DOHH2 (cell line): Measurements from ENCODE around the gene IFNL2.

Experiments
- EZH2phosphoT487 ChIP-seq: fragments of 200-600 bp; sonication (generic); IDR thresholded peaks from 2 replicates; pipeline ENCODE4 v1.6.1; 2017; ENCODE audit warnings: borderline replicate concordance, mild to moderate bottlenecking, antibody characterized with exemption, low read length, moderate library complexity, mixed read lengths
- TF ChIP-seq, protein P1 (sequence below): fragments of 200-600 bp; sonication (generic); IDR thresholded peaks from one replicate; pipeline ENCODE4 v1.5.1; 2014; ENCODE audit warnings: antibody characterized with exemption, mild to moderate bottlenecking, low read depth, low read length; ENCODE audit not compliant: poor library complexity, severe bottlenecking

DNA sequence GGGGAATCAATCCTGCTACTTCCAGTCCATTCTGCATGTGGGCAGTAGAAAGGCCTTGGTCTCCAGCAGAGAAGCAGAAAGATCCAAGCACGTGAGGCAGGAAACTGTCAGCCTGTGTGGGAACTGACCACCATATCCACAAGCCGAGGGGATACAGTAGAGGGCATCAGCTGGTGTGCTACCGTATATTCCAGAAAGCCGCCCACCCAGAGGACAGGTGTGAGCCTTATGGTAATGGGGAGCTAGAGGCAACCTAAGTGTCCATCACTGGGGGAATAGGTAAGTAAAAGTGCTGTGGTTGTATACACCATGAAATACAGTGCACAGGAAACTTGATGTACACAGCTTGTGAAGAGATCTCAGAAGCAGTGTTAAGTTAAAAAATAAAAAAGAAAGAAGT, 25.2 kb downstream of the IFNL2 start:
- TF ChIP-seq, protein P1, sequence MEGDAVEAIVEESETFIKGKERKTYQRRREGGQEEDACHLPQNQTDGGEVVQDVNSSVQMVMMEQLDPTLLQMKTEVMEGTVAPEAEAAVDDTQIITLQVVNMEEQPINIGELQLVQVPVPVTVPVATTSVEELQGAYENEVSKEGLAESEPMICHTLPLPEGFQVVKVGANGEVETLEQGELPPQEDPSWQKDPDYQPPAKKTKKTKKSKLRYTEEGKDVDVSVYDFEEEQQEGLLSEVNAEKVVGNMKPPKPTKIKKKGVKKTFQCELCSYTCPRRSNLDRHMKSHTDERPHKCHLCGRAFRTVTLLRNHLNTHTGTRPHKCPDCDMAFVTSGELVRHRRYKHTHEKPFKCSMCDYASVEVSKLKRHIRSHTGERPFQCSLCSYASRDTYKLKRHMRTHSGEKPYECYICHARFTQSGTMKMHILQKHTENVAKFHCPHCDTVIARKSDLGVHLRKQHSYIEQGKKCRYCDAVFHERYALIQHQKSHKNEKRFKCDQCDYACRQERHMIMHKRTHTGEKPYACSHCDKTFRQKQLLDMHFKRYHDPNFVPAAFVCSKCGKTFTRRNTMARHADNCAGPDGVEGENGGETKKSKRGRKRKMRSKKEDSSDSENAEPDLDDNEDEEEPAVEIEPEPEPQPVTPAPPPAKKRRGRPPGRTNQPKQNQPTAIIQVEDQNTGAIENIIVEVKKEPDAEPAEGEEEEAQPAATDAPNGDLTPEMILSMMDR = no peak
- TF ChIP-seq EZH2phosphoT487 = no peak
